Kidney epithelial cell (primary cell): ENCODE results near the gene SPAG9. TPM values are rescaled to one million over a fixed set of nuclear protein-coding genes. Genes with fewer than 3 reads are reported as not detected.

Experiments used
- DNase-seq: peaks from one replicate; pipeline ENCODE4 v3.0.0-alpha.2; 2010; ENCODE audit warnings: low read depth
- H3K27me3 ChIP-seq: 2 replicates; pipeline ENCODE4 v1.6.0; 2011; ENCODE audit warnings: low read length; ENCODE audit not compliant: control insufficient read depth, insufficient read depth
- H3K36me3 ChIP-seq: 2 replicates; pipeline ENCODE4 v1.5.1; 2011; ENCODE audit warnings: low read length; ENCODE audit not compliant: control insufficient read depth, insufficient read depth
- H3K4me3 ChIP-seq: 2 replicates; pipeline ENCODE4 v1.5.1; 2011; ENCODE audit warnings: low read depth, mild to moderate bottlenecking, control low read depth, low read length
- total RNA-seq: library from RNA; depleted of rRNA; stranded (reverse); fragments of >200 nt; gene quantifications from 2 replicates; pipeline ENCODE4 v1.2.3, GENCODE V29; 2015
- TF ChIP-seq, protein P1 (sequence below): IDR thresholded peaks from 2 replicates; pipeline ENCODE4 v1.5.1; 2011; ENCODE audit warnings: mild to moderate bottlenecking, moderate library complexity, low read length, control low read depth, inconsistent platforms; ENCODE audit not compliant: insufficient read depth, poor library complexity, severe bottlenecking

The SPAG9 gene
- total RNA-seq = 85.5 and 104 TPM in 2 replicates

GRCh38 chr17:51120739-51121619, at the start of gene SPAG9:
TSS of gene SPAG9 (minus strand) at chr17:51120868. CDS start at chr17:51120656, 212 bp downstream.
- no peaks in the 10 kb centered on the region for H3K36me3 ChIP-seq
- peak; percentile 73 for DNase-seq
- TF ChIP-seq, protein P1, sequence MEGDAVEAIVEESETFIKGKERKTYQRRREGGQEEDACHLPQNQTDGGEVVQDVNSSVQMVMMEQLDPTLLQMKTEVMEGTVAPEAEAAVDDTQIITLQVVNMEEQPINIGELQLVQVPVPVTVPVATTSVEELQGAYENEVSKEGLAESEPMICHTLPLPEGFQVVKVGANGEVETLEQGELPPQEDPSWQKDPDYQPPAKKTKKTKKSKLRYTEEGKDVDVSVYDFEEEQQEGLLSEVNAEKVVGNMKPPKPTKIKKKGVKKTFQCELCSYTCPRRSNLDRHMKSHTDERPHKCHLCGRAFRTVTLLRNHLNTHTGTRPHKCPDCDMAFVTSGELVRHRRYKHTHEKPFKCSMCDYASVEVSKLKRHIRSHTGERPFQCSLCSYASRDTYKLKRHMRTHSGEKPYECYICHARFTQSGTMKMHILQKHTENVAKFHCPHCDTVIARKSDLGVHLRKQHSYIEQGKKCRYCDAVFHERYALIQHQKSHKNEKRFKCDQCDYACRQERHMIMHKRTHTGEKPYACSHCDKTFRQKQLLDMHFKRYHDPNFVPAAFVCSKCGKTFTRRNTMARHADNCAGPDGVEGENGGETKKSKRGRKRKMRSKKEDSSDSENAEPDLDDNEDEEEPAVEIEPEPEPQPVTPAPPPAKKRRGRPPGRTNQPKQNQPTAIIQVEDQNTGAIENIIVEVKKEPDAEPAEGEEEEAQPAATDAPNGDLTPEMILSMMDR = no peak
- no peaks in the 10 kb centered on the region for H3K27me3 ChIP-seq
- H3K4me3 ChIP-seq = peak within 1 kb of the TSS; percentile 99

DNA sequence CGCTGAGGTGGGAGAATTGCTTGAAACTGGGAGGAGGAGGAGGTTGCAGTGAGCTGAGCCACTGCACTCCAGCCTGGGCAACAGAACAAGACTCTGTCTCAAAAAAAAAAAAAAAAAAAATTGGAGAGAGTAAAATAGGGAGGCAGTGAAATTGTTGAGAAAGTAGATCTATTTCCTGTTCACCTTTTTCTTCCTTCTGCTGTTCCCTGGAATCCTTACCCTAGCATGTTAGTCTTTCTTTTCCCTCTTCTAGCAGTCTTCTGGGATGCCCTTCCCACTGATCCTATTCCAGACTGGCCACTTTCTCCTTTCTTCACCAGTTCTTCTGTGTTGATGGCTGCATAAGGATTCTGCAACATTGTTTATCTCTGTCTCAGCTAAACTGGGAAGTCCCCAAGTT, 48.7 kb upstream of the SPAG9 start:
- H3K4me3 ChIP-seq = no peak overlapping the region
- no peaks in the 10 kb centered on the region for H3K27me3 ChIP-seq
- no peak for DNase-seq
- TF ChIP-seq, protein P1 = no peak
- H3K36me3 ChIP-seq = peaks cover 2% of the 10 kb centered on the region

DNA sequence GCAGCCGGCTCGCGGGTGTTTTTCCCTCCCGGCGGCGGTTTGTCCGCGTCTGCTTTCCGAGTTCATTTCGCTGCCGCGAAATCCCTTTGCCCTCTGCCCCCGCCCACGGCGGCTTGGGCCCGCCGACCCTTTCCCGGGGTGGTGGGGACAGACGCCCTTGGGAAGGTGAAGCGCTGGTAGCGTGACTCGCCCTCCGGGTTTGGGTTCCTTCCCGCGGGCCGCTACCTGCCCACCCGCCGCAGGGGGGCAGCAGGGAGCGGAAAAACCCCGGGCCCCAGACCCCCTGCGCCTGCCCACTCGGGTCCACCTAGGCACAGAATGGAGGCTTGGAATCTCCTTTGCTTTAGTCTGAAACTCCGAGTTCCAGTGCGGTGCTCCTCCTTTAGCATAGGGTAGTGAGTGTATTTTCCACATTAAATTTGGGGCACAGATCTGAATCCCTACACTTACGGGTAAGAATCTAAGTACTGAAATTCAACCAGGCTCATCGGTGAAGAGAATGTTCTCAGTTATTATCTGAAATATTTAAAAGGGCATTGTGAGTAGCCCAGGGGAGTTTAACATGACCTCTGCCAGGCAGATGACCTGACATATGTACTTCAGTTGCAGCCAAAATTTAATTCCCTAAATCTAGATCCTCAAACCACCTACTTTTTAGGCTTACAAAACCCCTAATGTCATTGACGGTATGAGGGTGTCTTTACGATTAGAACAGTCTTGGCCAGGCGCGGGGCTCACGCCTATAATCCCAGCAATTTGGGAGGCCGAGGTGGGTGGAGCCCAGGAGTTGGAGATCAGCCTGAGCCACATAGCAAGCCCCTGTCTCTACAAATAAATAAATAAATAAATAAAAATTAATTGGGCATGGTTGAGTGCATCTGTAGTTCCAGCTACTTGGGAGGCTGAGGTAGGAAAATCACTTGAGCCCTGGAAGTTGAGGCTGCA, 46.6 kb upstream of the SPAG9 start:
- Histone ChIP-seq H3K36me3 (peaks cover 2% of the 10 kb centered on the region), H3K4me3 (peak overlapping the region; percentile 50), H3K27me3 (no peaks in the 10 kb centered on the region)
- DNase-seq = no peak
- TF ChIP-seq, protein P1 = peak; percentile 80

DNA sequence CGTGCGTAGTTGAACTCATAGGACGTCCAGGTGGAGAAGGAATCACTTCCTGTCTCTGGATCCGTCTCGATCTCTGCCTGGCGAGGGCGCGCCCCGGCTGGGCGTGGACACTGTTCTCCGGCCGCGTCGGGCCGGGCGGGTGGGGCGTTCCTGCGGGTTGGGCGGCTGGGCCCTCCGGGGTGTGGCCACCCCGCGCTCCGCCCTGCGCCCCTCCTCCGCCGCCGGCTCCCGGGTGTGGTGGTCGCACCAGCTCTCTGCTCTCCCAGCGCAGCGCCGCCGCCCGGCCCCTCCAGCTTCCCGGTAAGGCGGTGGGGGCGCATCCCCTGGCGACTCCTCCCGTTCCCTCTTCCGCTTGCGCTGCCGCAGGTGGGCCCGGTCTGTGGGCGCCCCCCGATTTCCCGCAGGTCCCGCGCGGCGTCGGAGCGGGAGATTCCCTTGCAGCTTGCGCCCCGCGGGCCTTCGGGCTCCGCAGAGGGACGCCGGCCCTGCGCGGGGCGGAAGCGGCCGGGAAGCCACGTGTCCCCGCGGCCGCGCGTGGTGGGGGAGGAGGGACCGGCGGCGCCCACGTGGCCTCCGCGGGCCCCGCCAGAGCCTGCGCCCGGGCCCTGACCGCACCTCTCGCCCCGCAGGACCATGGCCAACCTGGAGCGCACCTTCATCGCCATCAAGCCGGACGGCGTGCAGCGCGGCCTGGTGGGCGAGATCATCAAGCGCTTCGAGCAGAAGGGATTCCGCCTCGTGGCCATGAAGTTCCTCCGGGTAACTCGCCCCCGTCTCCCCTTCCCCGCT, 45.7 kb upstream of the SPAG9 start, which contains the start of gene NME2:
TSS of gene NME2 (plus strand) at position 214 of the 789 bp plus-strand sequence. CDS start at position 634, 420 bp downstream.
- Histone ChIP-seq H3K36me3 (peaks cover 2% of the 10 kb centered on the region), H3K4me3 (peak within 1 kb of the TSS; percentile 50), H3K27me3 (no peaks in the 10 kb centered on the region)
- DNase-seq = peak; percentile 39
- TF ChIP-seq, protein P1 = no peak

DNA sequence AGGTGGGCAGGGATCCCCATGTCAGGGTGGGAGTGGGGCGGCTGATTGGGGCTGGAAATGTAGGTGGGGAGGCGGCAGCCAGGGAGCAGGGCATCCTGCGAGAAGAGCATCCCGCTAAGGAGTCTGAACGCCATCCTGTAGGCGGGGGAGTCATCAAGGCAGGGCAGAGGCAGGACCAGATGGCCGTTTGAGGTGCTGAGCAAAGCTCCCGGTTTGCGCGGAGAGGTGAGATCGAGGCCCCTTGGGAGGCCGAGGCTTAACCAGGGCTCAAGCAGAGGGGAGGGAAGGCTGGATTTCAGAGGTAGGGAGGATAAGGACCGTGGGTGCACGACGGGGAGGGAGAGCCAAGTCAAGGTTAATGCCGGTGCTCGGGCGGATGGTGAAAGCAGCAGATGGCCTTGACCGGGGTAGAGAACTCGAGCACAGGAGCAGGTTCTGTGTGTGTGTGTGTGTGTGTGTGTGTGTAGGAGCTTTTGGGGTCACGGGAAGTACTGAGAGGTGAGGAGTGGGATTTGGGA, 45.1 kb upstream of the SPAG9 start:
- Histone ChIP-seq H3K27me3 (no peaks in the 10 kb centered on the region), H3K36me3 (peaks cover 2% of the 10 kb centered on the region), H3K4me3 (peak overlapping the region; percentile 50)
- TF ChIP-seq, protein P1 = no peak
- no peak for DNase-seq
